T-helper 1 cell treated with Interleukin-12 subunit alpha and Interleukin-12 subunit beta and Interleukin-4 antibody, amounts not matched to agents 30 μg/mL and 1 μg/mL, for 36 hours (primary cell): ENCODE results near the gene KRT71.

Experiments used
- H3K27ac Mint-ChIP-seq: one replicate; pipeline ENCODE4 v1.8.0; 2021; ENCODE audit warnings: mild to moderate bottlenecking, mixed read lengths
- H3K27me3 Mint-ChIP-seq: one replicate; pipeline ENCODE4 v1.8.0; 2021; ENCODE audit warnings: low read depth, mixed read lengths
- H3K36me3 Mint-ChIP-seq: one replicate; pipeline ENCODE4 v1.8.0; 2021; ENCODE audit warnings: low read depth, mixed read lengths
- H3K4me1 Mint-ChIP-seq: one replicate; pipeline ENCODE4 v1.8.0; 2021; ENCODE audit warnings: low read depth, mixed read lengths
- H3K4me3 Mint-ChIP-seq: one replicate; pipeline ENCODE4 v1.8.0; 2021; ENCODE audit warnings: mild to moderate bottlenecking, moderate library complexity, mixed read lengths
- H3K9me3 Mint-ChIP-seq: one replicate; pipeline ENCODE4 v1.8.0; 2021; ENCODE audit warnings: mixed read lengths

KRT71 gene

DNA sequence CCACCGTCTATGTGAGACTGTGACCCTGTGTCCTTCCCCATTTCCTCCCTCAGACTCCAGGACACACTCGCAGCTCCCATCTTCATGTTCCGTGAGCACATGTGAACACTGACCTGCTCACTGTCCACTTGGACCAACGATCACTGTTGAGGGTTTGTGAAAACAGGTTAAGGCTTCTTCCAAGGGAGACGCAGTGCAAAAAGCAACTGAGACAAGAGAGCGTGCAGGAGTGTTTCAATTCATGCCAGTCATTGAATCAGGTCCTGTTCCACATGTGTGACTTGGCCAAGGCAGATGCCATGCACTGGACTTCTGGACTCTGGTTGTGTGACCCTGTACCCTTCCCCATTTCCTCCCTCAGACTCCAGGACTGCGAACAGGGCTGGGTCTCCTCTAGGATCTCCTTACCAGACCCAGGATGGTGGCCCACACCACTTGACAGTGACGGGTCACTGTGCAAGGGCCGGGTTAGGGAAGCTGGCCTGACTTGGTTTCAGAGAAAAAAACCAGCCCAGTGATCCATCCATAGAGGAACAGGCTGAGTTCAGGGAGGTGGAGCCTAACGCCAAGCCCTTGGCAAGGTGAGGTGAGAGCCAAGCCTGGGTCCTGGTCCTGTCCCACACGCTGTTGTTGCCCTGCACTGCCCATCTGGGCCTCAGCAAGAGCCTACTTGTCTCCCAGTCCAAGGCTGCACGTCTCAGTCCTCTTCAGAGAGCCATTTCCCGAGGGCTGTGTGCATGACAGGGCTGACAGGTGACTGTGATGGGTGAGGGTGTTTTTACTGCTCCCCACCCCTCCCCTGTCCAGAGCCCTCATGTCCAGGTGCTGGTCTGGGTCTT, 27.1 kb downstream of the KRT71 start:
- Mint-ChIP-seq H3K4me1 (no peaks in the 10 kb centered on the region), H3K9me3 (no peaks in the 10 kb centered on the region), H3K36me3 (no peaks in the 10 kb centered on the region), H3K4me3 (no peak overlapping the region), H3K27ac (no peak overlapping the region), H3K27me3 (no peaks in the 10 kb centered on the region)

GRCh38 chr12:52524898-52525591, 27.9 kb downstream of the KRT71 start:
- Mint-ChIP-seq H3K4me1 (no peaks in the 10 kb centered on the region), H3K27me3 (no peaks in the 10 kb centered on the region), H3K27ac (no peak overlapping the region), H3K4me3 (no peak overlapping the region), H3K36me3 (no peaks in the 10 kb centered on the region), H3K9me3 (no peaks in the 10 kb centered on the region)

DNA sequence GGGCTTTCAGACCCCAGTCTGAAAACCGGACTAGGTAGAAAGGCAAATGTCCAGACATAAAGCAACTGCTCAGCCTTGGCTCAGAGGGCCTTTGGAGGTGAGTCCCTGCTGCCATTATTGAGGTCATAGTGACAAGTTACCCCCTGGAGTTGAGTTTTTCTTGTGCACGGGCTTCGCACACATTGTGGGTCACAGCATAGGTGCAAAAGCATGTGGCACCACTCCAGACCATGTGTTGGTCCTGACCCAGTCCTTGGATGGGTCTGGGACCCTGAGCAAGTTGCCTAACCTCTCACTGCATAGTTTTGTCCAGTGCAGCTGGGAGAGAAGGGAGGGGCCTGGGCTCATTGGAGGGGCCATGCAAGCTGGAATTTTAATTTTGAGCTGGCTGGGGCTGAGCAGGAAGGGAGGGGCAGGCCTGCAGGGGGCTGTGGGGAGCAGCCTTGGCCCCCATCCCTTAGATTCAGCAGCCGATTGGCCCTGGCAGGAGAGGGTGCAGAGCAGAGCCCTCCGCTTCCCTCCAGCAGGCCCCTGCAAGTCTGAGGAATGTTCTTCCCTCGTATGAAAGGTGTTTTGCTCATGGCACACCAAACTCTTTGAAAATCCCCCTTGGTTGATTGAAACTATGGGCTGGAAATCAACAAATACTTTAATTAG, 28.6 kb downstream of the KRT71 start:
- Mint-ChIP-seq H3K36me3 (no peaks in the 10 kb centered on the region), H3K4me3 (no peak overlapping the region), H3K27me3 (no peaks in the 10 kb centered on the region)

GRCh38 chr12:52523824-52524223, 29.1 kb downstream of the KRT71 start:
- no peaks in the 10 kb centered on the region for H3K36me3 Mint-ChIP-seq
- no peaks in the 10 kb centered on the region for H3K4me1 Mint-ChIP-seq
- no peaks in the 10 kb centered on the region for H3K9me3 Mint-ChIP-seq
- no peak overlapping the region for H3K27ac Mint-ChIP-seq
- H3K4me3 Mint-ChIP-seq: no peak overlapping the region
- H3K27me3 Mint-ChIP-seq: no peaks in the 10 kb centered on the region

More for the DNA sequence above, 28.6 kb downstream of the KRT71 start:
- Mint-ChIP-seq H3K9me3 (no peaks in the 10 kb centered on the region), H3K4me1 (no peaks in the 10 kb centered on the region), H3K27ac (no peak overlapping the region)

DNA sequence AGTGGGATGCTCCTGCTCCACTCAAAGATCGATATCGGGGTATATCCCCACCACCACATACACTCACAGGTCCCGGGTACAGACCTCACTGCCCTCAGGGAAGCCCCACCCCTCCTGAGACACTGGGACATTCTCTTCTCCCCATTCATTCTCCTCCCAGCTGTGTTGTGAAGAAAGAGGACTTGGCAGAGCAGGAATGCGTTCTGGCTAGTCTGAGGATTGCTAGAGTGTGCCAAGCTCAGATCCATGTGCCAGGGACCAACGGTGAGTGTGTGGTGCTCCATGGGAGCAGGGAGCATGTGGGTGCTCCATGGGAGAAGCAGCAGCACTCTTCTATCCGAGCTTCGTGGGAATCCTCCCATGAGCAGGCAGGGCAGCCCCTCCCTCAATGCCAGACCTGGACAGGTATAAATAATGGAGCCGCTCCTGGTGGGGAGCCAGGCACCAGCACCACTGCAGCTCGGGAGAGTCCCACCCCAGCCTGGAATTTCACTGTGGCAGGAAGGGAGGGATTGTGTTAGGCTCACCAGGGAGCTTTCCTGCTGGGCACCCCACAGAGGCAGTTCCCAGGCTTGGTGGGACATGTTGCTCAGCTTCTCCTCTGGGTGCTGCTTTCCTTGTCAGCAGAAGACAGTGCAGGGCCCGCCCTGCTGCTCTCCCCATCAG, 30.5 kb downstream of the KRT71 start:
- Mint-ChIP-seq H3K27ac (no peak overlapping the region), H3K4me3 (no peak overlapping the region), H3K36me3 (no peaks in the 10 kb centered on the region), H3K4me1 (no peaks in the 10 kb centered on the region), H3K9me3 (no peaks in the 10 kb centered on the region), H3K27me3 (no peaks in the 10 kb centered on the region)

DNA sequence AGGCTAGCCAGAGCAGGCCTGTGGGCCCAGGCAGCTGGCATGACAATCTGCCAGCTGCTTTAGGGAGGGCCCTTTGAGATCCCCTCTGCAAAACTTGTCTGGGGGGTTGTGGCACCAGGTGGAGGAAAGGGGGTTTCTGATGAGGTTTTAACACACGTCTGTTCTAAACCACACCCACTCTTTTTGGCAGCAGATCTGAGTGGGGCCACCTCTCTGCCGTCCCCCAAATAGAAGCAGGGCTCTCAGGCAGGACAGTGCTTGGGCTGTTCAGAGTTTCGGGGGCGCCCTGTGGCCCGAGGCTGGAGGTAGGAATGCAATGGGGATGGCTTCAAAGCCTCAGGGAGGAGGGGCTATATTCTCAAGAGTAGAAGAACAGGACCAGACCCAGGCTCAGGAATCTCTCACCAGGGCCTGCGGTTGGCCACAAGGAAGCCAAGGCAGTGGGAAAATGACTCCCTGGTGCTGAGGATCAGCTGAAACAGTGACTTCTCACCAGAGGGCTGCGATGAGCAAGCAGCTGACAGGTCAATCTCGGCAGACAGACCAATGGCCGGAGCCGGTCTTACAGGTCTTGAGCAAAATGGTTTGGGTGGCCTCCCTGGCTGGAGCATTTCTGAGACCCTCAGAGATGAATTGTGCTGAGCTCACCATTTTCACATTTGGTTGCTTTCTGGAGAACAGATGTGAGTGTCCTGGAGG, 31.2 kb downstream of the KRT71 start:
- Mint-ChIP-seq H3K4me3 (no peak overlapping the region), H3K27me3 (no peaks in the 10 kb centered on the region), H3K36me3 (no peaks in the 10 kb centered on the region), H3K27ac (no peak overlapping the region), H3K9me3 (no peaks in the 10 kb centered on the region), H3K4me1 (no peaks in the 10 kb centered on the region)

DNA sequence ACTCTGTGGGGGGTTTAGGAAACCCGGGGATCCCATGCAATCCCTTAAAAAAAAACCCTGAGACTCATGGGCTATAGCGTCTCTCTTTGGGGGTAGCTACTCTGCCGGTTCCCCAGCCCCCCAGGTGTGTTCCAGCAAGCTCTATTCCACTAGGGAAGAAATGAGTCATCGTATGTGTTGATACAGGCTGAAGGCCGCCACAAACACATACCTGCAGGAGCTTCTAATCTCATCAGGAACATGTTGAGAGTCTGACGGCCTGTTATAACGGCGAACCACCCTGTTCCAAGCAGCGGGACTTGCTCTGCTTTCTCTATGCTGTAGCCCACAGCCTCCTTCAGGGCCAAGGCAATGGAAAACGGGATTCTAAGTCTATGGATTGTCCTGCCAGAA, 31.8 kb downstream of the KRT71 start:
- Mint-ChIP-seq H3K9me3 (no peaks in the 10 kb centered on the region), H3K36me3 (no peaks in the 10 kb centered on the region), H3K27me3 (no peaks in the 10 kb centered on the region), H3K4me3 (no peak overlapping the region), H3K4me1 (no peaks in the 10 kb centered on the region), H3K27ac (no peak overlapping the region)

DNA sequence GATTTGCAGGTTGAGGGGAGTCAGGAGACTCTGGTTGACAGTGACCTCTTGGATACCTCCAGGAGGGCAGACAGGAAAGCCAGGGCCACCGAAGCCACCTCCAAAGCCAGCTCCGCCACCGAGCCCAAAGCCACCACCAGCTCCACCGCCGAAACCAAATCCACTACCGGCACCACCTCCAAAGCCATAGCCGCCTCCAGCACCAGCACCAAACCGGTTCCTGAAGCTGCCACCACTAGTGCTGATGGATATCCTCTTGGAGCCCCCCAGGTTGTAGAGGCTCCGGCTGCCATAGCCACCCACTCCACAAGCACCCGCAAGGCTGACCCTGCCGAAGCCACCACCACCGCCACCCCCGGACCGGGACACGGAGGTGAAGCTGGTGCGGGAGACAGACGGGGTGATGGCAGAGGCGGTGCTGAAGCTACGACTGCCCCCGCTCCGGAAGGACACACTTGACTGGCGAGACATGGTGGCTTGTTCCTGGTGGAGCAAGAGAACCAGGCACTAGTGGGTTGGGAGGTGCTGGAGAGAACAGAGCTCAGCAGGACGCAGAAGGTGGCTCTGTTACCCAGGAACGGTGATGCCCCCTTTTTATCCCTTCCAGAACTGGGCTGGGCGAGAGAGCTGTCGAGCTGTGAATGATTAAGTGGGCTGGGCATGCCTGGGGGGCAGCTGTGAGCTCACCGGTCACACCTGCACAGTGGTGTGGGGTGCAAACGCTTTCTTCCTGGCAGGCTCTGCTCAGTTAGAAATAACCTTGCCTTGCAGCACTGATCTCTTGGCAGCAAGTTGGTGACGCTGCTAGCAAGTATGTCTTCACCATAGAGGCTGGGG, 32.9 kb downstream of the KRT71 start, which contains the start of gene KRT5:
KRT5 (minus strand) TSS at position 569 of the 837 bp plus-strand sequence; CDS start at position 471, 98 bp downstream.
- no peak within 1 kb of the TSS for H3K4me3 Mint-ChIP-seq
- H3K36me3 Mint-ChIP-seq: no peaks in the 10 kb centered on the region
- H3K27ac Mint-ChIP-seq: no peak within 1 kb of the TSS
- no peaks in the 10 kb centered on the region for H3K9me3 Mint-ChIP-seq
- no peaks in the 10 kb centered on the region for H3K27me3 Mint-ChIP-seq
- no peaks in the 10 kb centered on the region for H3K4me1 Mint-ChIP-seq

GRCh38 chr12:52519387-52519703, 33.6 kb downstream of the KRT71 start:
- Mint-ChIP-seq H3K27me3 (peaks cover 2% of the 10 kb centered on the region), H3K27ac (no peak overlapping the region), H3K4me3 (no peak overlapping the region), H3K4me1 (no peaks in the 10 kb centered on the region), H3K9me3 (no peaks in the 10 kb centered on the region), H3K36me3 (no peaks in the 10 kb centered on the region)

- Mint-ChIP-seq H3K4me1 (no peaks in the 10 kb centered on the region), H3K27ac (no peak overlapping the region), H3K36me3 (no peaks in the 10 kb centered on the region), H3K9me3 (no peaks in the 10 kb centered on the region), H3K27me3 (peaks cover 4% of the 10 kb centered on the region), H3K4me3 (no peak overlapping the region)
Measured at GRCh38 chr12:52518574-52519386, 34.2 kb downstream of the KRT71 start.

DNA sequence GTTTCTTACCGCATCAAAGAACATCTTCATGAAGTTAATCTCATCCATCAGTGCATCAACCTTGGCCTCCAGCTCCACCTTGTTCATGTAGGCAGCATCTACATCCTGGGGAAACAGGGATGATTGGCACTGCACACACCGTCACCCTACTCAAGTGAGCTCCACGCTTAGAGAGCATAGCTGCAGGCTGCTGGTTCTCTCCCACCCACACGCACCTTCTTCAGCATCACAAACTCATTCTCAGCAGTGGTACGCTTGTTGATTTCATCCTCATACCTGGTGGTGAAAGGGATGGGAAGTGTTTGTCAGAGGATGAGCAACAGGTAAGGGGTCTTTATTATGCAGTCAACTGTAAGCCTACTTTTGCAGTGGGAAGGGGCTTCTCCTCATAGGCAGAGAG, 35.1 kb downstream of the KRT71 start:
- Mint-ChIP-seq H3K27ac (no peak overlapping the region), H3K4me3 (no peak overlapping the region), H3K4me1 (no peaks in the 10 kb centered on the region), H3K36me3 (no peaks in the 10 kb centered on the region), H3K9me3 (no peaks in the 10 kb centered on the region), H3K27me3 (peaks cover 4% of the 10 kb centered on the region)

- H3K27me3 Mint-ChIP-seq: peaks cover 4% of the 10 kb centered on the region
- H3K4me3 Mint-ChIP-seq: no peak overlapping the region
- H3K36me3 Mint-ChIP-seq: no peaks in the 10 kb centered on the region
- H3K27ac Mint-ChIP-seq: no peak overlapping the region
- H3K9me3 Mint-ChIP-seq: no peaks in the 10 kb centered on the region
- H3K4me1 Mint-ChIP-seq: no peaks in the 10 kb centered on the region
Measured at GRCh38 chr12:52517005-52517835, 35.7 kb downstream of the KRT71 start.
